IMR-90 (cell line): ENCODE measurements around the gene STARD8. TPM values are rescaled to one million over a fixed set of nuclear protein-coding genes. Genes with fewer than 3 reads are reported as not detected.

Source experiments
- ATAC-seq: fragments of 200-7000 bp; cut with Tn5 transposase; 2 replicates; pipeline ENCODE4 v1.9.1; 2020; ENCODE audit warnings: low read depth, mild to moderate bottlenecking, moderate library complexity
- BruUV-seq: library from RNA; stranded (reverse); fragments of 400-500 nt; replicated peaks from 2 replicates; lab custom pipeline; 2021; lab: Mats Ljungman, UMichigan
- CTCF ChIA-PET: fragments of 300-600 bp; formaldehyde crosslinking; extraction: SDS; loops from one replicate; lab custom pipeline; 2021; ENCODE audit warnings: antibody characterized with exemption; lab: Yijun Ruan, JAX
- POLR2A ChIA-PET: fragments of 300-600 bp; sonication (Branson Sonifier 250); formaldehyde crosslinking; loops from one replicate; lab custom pipeline; 2022; ENCODE audit warnings: antibody characterized with exemption; ENCODE audit not compliant: unreplicated experiment; lab: Charles Lee
- DNase-seq: peaks from one replicate; pipeline ENCODE4 v3.0.0; 2013
- H2AFZ ChIP-seq: replicated peaks from 2 replicates; pipeline ENCODE3; 2013; ENCODE audit warnings: low read length, mild to moderate bottlenecking; ENCODE audit not compliant: poor library complexity
- H2AK5ac ChIP-seq: 2 replicates; pipeline ENCODE4 v1.6.1; 2013; ENCODE audit warnings: low read depth, low read length, inconsistent platforms
- H2AK9ac ChIP-seq: replicated peaks from 2 replicates; pipeline ENCODE3; 2013; ENCODE audit warnings: mild to moderate bottlenecking, low read depth, low read length, moderate library complexity; ENCODE audit not compliant: poor library complexity
- H2BK120ac ChIP-seq: 2 replicates; pipeline ENCODE4 v1.6.1; 2013; ENCODE audit warnings: low read depth, low read length, inconsistent platforms
- H2BK15ac ChIP-seq: 3 replicates; pipeline ENCODE4 v1.6.1; 2013; ENCODE audit warnings: low read depth, low read length, inconsistent platforms
- H2BK20ac ChIP-seq: 2 replicates; pipeline ENCODE4 v1.6.1; 2013; ENCODE audit warnings: low read depth, mild to moderate bottlenecking, inconsistent platforms, low read length, moderate library complexity
- H2BK5ac ChIP-seq: 2 replicates; pipeline ENCODE4 v1.6.1; 2013; ENCODE audit warnings: mild to moderate bottlenecking, low read depth, low read length, inconsistent platforms; ENCODE audit not compliant: poor library complexity, severe bottlenecking
- H3K14ac ChIP-seq: replicated peaks from 2 replicates; pipeline ENCODE4 v1.6.1; 2013; ENCODE audit warnings: low read depth, low read length, inconsistent platforms
- H3K18ac ChIP-seq: 2 replicates; pipeline ENCODE4 v1.6.1; 2013; ENCODE audit warnings: low read depth, low read length, control low read depth
- H3K23ac ChIP-seq: 2 replicates; pipeline ENCODE4 v1.6.1; 2013; ENCODE audit warnings: low read depth, low read length, inconsistent platforms
- H3K27ac ChIP-seq: 2 replicates; pipeline ENCODE4 v1.5.1; 2013; ENCODE audit warnings: mild to moderate bottlenecking, control low read depth, low read length; ENCODE audit not compliant: insufficient read depth
- H3K27me3 ChIP-seq: 2 replicates; pipeline ENCODE4 v1.6.1; 2013; ENCODE audit warnings: low read length; ENCODE audit not compliant: control insufficient read depth, insufficient read depth
- H3K36me3 ChIP-seq: 2 replicates; pipeline ENCODE4 v1.6.1; 2013; ENCODE audit warnings: low read length, mixed read lengths; ENCODE audit not compliant: control insufficient read depth, insufficient read depth
- H3K4ac ChIP-seq: 2 replicates; pipeline ENCODE4 v1.6.1; 2013; ENCODE audit warnings: low read depth, low read length, inconsistent platforms
- H3K4me1 ChIP-seq: 2 replicates; pipeline ENCODE4 v1.6.1; 2013; ENCODE audit warnings: low read length, mixed read lengths; ENCODE audit not compliant: control insufficient read depth, insufficient read depth
- H3K4me2 ChIP-seq: 2 replicates; pipeline ENCODE4 v1.6.1; 2013; ENCODE audit warnings: low read depth, mild to moderate bottlenecking, control low read depth, low read length, moderate library complexity
- H3K4me3 ChIP-seq: 2 replicates; pipeline ENCODE4 v1.5.1; 2013; ENCODE audit warnings: low read depth, mild to moderate bottlenecking, control low read depth, low read length, moderate library complexity; ENCODE audit not compliant: insufficient read depth
- H3K56ac ChIP-seq: 2 replicates; pipeline ENCODE4 v1.6.1; 2013; ENCODE audit warnings: low read length, inconsistent platforms; ENCODE audit not compliant: insufficient read depth; ENCODE audit errors: extremely low read depth
- H3K79me1 ChIP-seq, 2 experiments: 2 replicates each; pipeline ENCODE4 v1.6.1; 2013; ENCODE audit warnings: low read length in 2 of 2, inconsistent platforms in 1 of 2, low read depth in 1 of 2
- H3K9ac ChIP-seq: 2 replicates; pipeline ENCODE4 v1.6.1; 2013; ENCODE audit warnings: low read depth, low read length, control low read depth
- H3K9me1 ChIP-seq: 2 replicates; pipeline ENCODE4 v1.6.1; 2013; ENCODE audit warnings: low read length, inconsistent platforms; ENCODE audit not compliant: insufficient read depth
- H3K9me3 ChIP-seq: 2 replicates; pipeline ENCODE4 v1.6.1; 2013; ENCODE audit warnings: low read length; ENCODE audit not compliant: control insufficient read depth, insufficient read depth
- H4K20me1 ChIP-seq: 2 replicates; pipeline ENCODE4 v1.6.1; 2013; ENCODE audit warnings: low read length, inconsistent platforms; ENCODE audit not compliant: insufficient read depth
- H4K5ac ChIP-seq: 2 replicates; pipeline ENCODE4 v1.6.1; 2013; ENCODE audit warnings: mild to moderate bottlenecking, low read depth, low read length, control low read depth
- H4K8ac ChIP-seq, 2 experiments: 2 replicates each; pipeline ENCODE4 v1.6.1; 2013; ENCODE audit warnings: low read depth in 2 of 2, low read length in 2 of 2, control low read depth in 1 of 2, inconsistent platforms in 1 of 2
- H4K91ac ChIP-seq: 2 replicates; pipeline ENCODE4 v1.6.1; 2013; ENCODE audit warnings: low read depth, low read length, inconsistent platforms; ENCODE audit not compliant: insufficient read depth
- BHLHE40 ChIP-seq: fragments of 150-350 bp; IDR thresholded peaks from 2 replicates; pipeline ENCODE4 v1.6.1; 2016; ENCODE audit warnings: mild to moderate bottlenecking, low read depth, low read length
- CEBPB ChIP-seq: IDR thresholded peaks from 2 replicates; pipeline ENCODE4 v1.6.1; 2012; ENCODE audit warnings: low read depth, low read length, improper control_type of control experiment
- CHD1 ChIP-seq: IDR thresholded peaks from 2 replicates; pipeline ENCODE4 v1.6.1; 2012; ENCODE audit warnings: low read depth, low read length, improper control_type of control experiment
- ELK1 ChIP-seq: fragments of 150-350 bp; IDR thresholded peaks from 2 replicates; pipeline ENCODE4 v1.6.1; 2016; ENCODE audit warnings: low read depth, mild to moderate bottlenecking, low read length, moderate library complexity, borderline replicate concordance
- FOS ChIP-seq: fragments of 150-350 bp; IDR thresholded peaks from 2 replicates; pipeline ENCODE4 v1.6.1; 2016; ENCODE audit warnings: low read depth, low read length
- MAFK ChIP-seq: IDR thresholded peaks from 2 replicates; pipeline ENCODE4 v1.6.1; 2012; ENCODE audit warnings: low read depth, low read length, improper control_type of control experiment
- MAZ ChIP-seq: IDR thresholded peaks from 2 replicates; pipeline ENCODE4 v1.6.1; 2012; ENCODE audit warnings: low read depth, mild to moderate bottlenecking, low read length, improper control_type of control experiment, moderate library complexity, borderline replicate concordance
- MXI1 ChIP-seq: IDR thresholded peaks from 2 replicates; pipeline ENCODE4 v1.6.1; 2012; ENCODE audit warnings: low read depth, mild to moderate bottlenecking, low read length, moderate library complexity, borderline replicate concordance
- NFE2L2 ChIP-seq: fragments of 150-350 bp; IDR thresholded peaks from 2 replicates; pipeline ENCODE4 v1.6.1; 2016; ENCODE audit warnings: low read depth, mild to moderate bottlenecking, low read length
- POLR2A ChIP-seq: IDR thresholded peaks from 2 replicates; pipeline ENCODE4 v1.6.1; 2012; ENCODE audit warnings: mild to moderate bottlenecking, low read depth, low read length
- RAD21 ChIP-seq: IDR thresholded peaks from 2 replicates; pipeline ENCODE4 v1.6.1; 2012; ENCODE audit warnings: low read length, improper control_type of control experiment
- RCOR1 ChIP-seq: IDR thresholded peaks from 2 replicates; pipeline ENCODE4 v1.6.1; 2012; ENCODE audit warnings: mild to moderate bottlenecking, low read length, improper control_type of control experiment; ENCODE audit not compliant: insufficient replicate concordance
- RFX5 ChIP-seq: IDR thresholded peaks from 2 replicates; pipeline ENCODE4 v1.8.0; 2012; ENCODE audit warnings: low read depth, mild to moderate bottlenecking, low read length, moderate library complexity
- SMC3 ChIP-seq: fragments of 150-350 bp; IDR thresholded peaks from 2 replicates; pipeline ENCODE4 v1.6.1; 2016; ENCODE audit warnings: low read depth, mild to moderate bottlenecking, antibody characterized with exemption, low read length, moderate library complexity
- WGBS, 2 experiments: methylation state at CpG; one replicate each; pipeline versions ENCODE4 v1.1.5 to v1.1.7; 2013; ENCODE audit warnings: missing lambda C conversion rate in 2 of 2; ENCODE audit not compliant: insufficient read length in 1 of 2; ENCODE audit errors: extremely low coverage in 2 of 2; 5-methylcytosine and 5-hydroxymethylcytosine counted together
- dilution Hi-C: fragments of 300-500 bp; cut with HindIII; formaldehyde crosslinking; loops from one replicate; pipeline ENCODE4 v1.14.3; 2018; ENCODE audit warnings: low sequenced_read_pairs; ENCODE audit not compliant: unreplicated experiment
- in situ Hi-C: fragments of 300-500 bp; cut with MboI; formaldehyde crosslinking; loops from 3 replicates; pipeline ENCODE4 v1.14.3; 2019; ENCODE audit warnings: low sequenced_read_pairs, inconsistent platforms, mixed read lengths
- intact Hi-C: fragments of 100-400 bp; cut with micrococcal nuclease; formaldehyde crosslinking; loops from 2 replicates; pipeline ENCODE4 v1.10.0; 2022
- polyA plus RNA-seq, 3 experiments: library from polyadenylated mRNA; depleted of rRNA; stranded (reverse); fragments of >200 nt; gene quantifications; 2 replicates each; pipeline ENCODE4 v1.2.3, GENCODE V29; 2012; ENCODE audit warnings: low replicate concordance in 1 of 3
- total RNA-seq: library from RNA; depleted of rRNA; stranded (reverse); fragments of >200 nt; gene quantifications from 2 replicates; pipeline ENCODE4 v1.2.3, GENCODE V29; 2012
- TF ChIP-seq, protein P1 (sequence below): conservative IDR thresholded peaks from 2 replicates; pipeline ENCODE4 v1.5.1; 2012; ENCODE audit warnings: mild to moderate bottlenecking, low read depth, low read length, improper control_type of control experiment
- TF ChIP-seq, protein P2 (sequence below): fragments of 150-350 bp; IDR thresholded peaks from 2 replicates; pipeline ENCODE4 v1.6.1; 2017; ENCODE audit warnings: mild to moderate bottlenecking, antibody characterized with exemption, low read length, low read depth

STARD8 gene
- total and polyA plus RNA-seq, 2 of the 4 experiments (the other 2 are of a cell fraction) = 1.6 to 2.3 TPM

GRCh38 chrX:68758671-68759070 lies 111.2 kb downstream of the STARD8 start:
- H3K9me3 ChIP-seq = peaks cover 4% of the 10 kb centered on the region
- H3K4ac ChIP-seq = no peak overlapping the region
- no peak overlapping the region for H2BK5ac ChIP-seq
- no peak overlapping the region for H4K5ac ChIP-seq
- H2BK120ac ChIP-seq = no peak overlapping the region
- intact Hi-C loops (no loop called here), in situ Hi-C loops (no loop called here), dilution Hi-C loops (no loop called here)
- TF ChIP-seq RAD21 (no peak), FOS (no peak), RFX5 (no peak), RCOR1 (no peak), NFE2L2 (no peak), MAFK (no peak), CEBPB (no peak), CHD1 (no peak), MXI1 (no peak), ELK1 (no peak), POLR2A (no peak), SMC3 (no peak), MAZ (no peak), BHLHE40 (no peak)
- TF ChIP-seq, protein P1, sequence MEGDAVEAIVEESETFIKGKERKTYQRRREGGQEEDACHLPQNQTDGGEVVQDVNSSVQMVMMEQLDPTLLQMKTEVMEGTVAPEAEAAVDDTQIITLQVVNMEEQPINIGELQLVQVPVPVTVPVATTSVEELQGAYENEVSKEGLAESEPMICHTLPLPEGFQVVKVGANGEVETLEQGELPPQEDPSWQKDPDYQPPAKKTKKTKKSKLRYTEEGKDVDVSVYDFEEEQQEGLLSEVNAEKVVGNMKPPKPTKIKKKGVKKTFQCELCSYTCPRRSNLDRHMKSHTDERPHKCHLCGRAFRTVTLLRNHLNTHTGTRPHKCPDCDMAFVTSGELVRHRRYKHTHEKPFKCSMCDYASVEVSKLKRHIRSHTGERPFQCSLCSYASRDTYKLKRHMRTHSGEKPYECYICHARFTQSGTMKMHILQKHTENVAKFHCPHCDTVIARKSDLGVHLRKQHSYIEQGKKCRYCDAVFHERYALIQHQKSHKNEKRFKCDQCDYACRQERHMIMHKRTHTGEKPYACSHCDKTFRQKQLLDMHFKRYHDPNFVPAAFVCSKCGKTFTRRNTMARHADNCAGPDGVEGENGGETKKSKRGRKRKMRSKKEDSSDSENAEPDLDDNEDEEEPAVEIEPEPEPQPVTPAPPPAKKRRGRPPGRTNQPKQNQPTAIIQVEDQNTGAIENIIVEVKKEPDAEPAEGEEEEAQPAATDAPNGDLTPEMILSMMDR = no peak
- TF ChIP-seq, protein P2, sequence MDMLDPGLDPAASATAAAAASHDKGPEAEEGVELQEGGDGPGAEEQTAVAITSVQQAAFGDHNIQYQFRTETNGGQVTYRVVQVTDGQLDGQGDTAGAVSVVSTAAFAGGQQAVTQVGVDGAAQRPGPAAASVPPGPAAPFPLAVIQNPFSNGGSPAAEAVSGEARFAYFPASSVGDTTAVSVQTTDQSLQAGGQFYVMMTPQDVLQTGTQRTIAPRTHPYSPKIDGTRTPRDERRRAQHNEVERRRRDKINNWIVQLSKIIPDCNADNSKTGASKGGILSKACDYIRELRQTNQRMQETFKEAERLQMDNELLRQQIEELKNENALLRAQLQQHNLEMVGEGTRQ = no peak
- H3K23ac ChIP-seq = no peak overlapping the region
- no peak overlapping the region for H3K9ac ChIP-seq
- H3K56ac ChIP-seq = no peak overlapping the region
- POLR2A ChIA-PET = no interaction called here
- no peak overlapping the region for H3K4me2 ChIP-seq
- H3K4me3 ChIP-seq = no peak overlapping the region
- no peak overlapping the region for H3K18ac ChIP-seq
- no peak overlapping the region for H2AFZ ChIP-seq
- no peak overlapping the region for H3K14ac ChIP-seq
- no peak overlapping the region for H4K91ac ChIP-seq
- H3K79me1 ChIP-seq = no peaks in the 10 kb centered on the region
- no peak for ATAC-seq
- no TSS peak for BruUV-seq
- no peaks in the 10 kb centered on the region for H3K9me1 ChIP-seq
- no peaks in the 10 kb centered on the region for H3K4me1 ChIP-seq
- no peak overlapping the region for H4K8ac ChIP-seq
- H3K36me3 ChIP-seq = no peaks in the 10 kb centered on the region
- H2AK9ac ChIP-seq = no peak overlapping the region
- no peaks in the 10 kb centered on the region for H4K20me1 ChIP-seq
- H3K27me3 ChIP-seq = peaks cover 48% of the 10 kb centered on the region
- no peak overlapping the region for H2BK20ac ChIP-seq
- H2BK15ac ChIP-seq = no peak overlapping the region
- no peak overlapping the region for H3K27ac ChIP-seq
- no peak for DNase-seq
- WGBS, 2 experiments = 40% methylated on average over 1 of the region's 2 CpGs; no CpG with 5 or more reads in 1 of the 2 experiments
- no peak overlapping the region for H2AK5ac ChIP-seq
- CTCF ChIA-PET = interaction anchor here (0.7 kb wide), 1 partner anchor 34 kb away, joined by 3 read pairs; no protein-coding TSS in a partner anchor
